Measurements from ENCODE around the gene KRT12. TPM values are rescaled to one million over a fixed set of nuclear protein-coding genes. Genes with fewer than 3 reads are reported as not detected.

KRT12 gene
- total and polyA plus RNA-seq, 2 experiments from 2014 or later = not detected

DNA sequence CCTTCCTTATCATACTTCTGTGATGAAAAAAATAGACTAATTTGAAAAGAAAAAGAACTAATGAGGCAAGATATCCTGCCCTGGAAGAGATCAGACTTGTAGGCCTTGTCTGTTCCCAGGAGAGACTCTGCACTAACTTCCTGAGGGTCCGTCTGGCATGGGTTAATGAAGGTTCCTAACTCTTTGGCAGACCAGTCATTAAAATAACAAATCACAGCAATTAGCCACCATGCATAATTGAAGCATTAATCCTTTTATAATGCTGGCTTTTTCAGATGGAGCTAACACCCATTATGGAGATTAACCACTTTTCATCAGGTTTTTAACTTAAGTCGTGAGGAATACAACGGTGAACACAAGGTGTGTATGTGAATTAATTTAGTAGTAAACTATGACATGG is 34.2 kb downstream of the KRT12 start:
- DNase-seq (ENCODE audit: low spot score) = no peak
- WGBS (ENCODE audit: low lambda C conversion rate, missing lambda C conversion rate) = 68% methylated on average over 3 of the region's 3 CpGs
- Histone ChIP-seq H3K4me2 (no peak overlapping the region), H3K36me3 (replicated peaks; ENCODE audit: insufficient read depth, low read depth) (no peaks in the 10 kb centered on the region), H3K4me1 (ENCODE audit: insufficient read depth) (no peaks in the 10 kb centered on the region), H2AFZ (no peak overlapping the region), H4K20me1 (ENCODE audit: insufficient read depth, poor library complexity, severe bottlenecking) (no peaks in the 10 kb centered on the region), H3K79me2 (peaks cover 2% of the 10 kb centered on the region), H3K4me3 (no peak overlapping the region), H3K27me3 (no peaks in the 10 kb centered on the region), H3K27ac (no peak overlapping the region), H3K9me2 (replicated peaks; ENCODE audit: insufficient read depth) (no peaks in the 10 kb centered on the region), H3K9me3 (ENCODE audit: low read depth) (no peaks in the 10 kb centered on the region)
- no peak for TF ChIP-seq EZH2 (IDR thresholded peaks at IDR 0.05; ENCODE audit: borderline replicate concordance)
- TF ChIP-seq, protein P1, sequence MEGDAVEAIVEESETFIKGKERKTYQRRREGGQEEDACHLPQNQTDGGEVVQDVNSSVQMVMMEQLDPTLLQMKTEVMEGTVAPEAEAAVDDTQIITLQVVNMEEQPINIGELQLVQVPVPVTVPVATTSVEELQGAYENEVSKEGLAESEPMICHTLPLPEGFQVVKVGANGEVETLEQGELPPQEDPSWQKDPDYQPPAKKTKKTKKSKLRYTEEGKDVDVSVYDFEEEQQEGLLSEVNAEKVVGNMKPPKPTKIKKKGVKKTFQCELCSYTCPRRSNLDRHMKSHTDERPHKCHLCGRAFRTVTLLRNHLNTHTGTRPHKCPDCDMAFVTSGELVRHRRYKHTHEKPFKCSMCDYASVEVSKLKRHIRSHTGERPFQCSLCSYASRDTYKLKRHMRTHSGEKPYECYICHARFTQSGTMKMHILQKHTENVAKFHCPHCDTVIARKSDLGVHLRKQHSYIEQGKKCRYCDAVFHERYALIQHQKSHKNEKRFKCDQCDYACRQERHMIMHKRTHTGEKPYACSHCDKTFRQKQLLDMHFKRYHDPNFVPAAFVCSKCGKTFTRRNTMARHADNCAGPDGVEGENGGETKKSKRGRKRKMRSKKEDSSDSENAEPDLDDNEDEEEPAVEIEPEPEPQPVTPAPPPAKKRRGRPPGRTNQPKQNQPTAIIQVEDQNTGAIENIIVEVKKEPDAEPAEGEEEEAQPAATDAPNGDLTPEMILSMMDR (IDR thresholded peaks at IDR 0.05; ENCODE audit: poor library complexity) = no peak
- no peak for TF ChIP-seq EZH2phosphoT487 (IDR thresholded peaks at IDR 0.05; ENCODE audit: low read depth, severe bottlenecking, unreplicated experiment)

DNA sequence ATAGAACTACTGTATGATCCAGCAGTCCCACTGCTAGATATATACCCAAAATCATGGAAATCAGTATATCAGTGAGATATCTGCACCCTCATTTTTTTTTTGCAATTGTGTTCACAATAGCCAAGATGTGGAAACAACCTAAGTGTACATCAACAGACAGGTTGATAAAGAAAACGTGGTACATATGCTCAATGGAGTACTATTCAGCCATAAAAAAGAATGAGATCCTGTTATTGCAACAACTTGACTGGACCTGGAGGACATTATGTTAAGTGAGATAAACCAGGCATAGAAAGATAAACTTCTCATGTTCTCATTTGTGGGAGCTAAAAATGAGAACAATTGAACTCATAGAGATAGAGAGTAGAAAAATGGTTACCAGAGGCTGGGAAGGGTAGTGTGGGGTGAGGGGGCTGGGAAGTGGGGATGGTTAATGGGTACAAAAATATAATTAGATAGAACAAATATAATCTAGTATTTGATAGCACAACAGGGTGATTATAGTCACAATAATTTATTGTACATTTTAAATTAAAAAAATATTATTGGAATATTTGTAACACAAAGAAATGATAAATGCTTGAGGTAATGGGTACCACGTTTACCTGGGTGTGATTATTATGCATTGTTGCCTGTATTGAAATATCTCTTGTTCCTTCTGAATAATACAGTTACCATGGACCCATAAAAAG is 36.8 kb downstream of the KRT12 start:
- Histone ChIP-seq H3K4me3 (no peak overlapping the region), H3K36me3 (replicated peaks; ENCODE audit: insufficient read depth, low read depth) (no peaks in the 10 kb centered on the region), H3K4me1 (ENCODE audit: insufficient read depth) (no peaks in the 10 kb centered on the region), H3K4me2 (no peak overlapping the region), H2AFZ (no peak overlapping the region), H3K79me2 (peaks cover 12% of the 10 kb centered on the region), H3K9me2 (replicated peaks; ENCODE audit: insufficient read depth) (no peaks in the 10 kb centered on the region), H3K27ac (no peak overlapping the region), H4K20me1 (ENCODE audit: insufficient read depth, poor library complexity, severe bottlenecking) (no peaks in the 10 kb centered on the region), H3K9me3 (ENCODE audit: low read depth) (no peaks in the 10 kb centered on the region), H3K27me3 (no peaks in the 10 kb centered on the region)
- DNase-seq (ENCODE audit: low spot score) = no peak
- TF ChIP-seq, protein P1 (IDR thresholded peaks at IDR 0.05; ENCODE audit: poor library complexity) = no peak
- TF ChIP-seq EZH2 (IDR thresholded peaks at IDR 0.05; ENCODE audit: borderline replicate concordance) (no peak), EZH2phosphoT487 (IDR thresholded peaks at IDR 0.05; ENCODE audit: low read depth, severe bottlenecking, unreplicated experiment) (no peak)
- 83% methylated on average over 2 of the region's 2 CpGs for WGBS (ENCODE audit: low lambda C conversion rate, missing lambda C conversion rate)

DNA sequence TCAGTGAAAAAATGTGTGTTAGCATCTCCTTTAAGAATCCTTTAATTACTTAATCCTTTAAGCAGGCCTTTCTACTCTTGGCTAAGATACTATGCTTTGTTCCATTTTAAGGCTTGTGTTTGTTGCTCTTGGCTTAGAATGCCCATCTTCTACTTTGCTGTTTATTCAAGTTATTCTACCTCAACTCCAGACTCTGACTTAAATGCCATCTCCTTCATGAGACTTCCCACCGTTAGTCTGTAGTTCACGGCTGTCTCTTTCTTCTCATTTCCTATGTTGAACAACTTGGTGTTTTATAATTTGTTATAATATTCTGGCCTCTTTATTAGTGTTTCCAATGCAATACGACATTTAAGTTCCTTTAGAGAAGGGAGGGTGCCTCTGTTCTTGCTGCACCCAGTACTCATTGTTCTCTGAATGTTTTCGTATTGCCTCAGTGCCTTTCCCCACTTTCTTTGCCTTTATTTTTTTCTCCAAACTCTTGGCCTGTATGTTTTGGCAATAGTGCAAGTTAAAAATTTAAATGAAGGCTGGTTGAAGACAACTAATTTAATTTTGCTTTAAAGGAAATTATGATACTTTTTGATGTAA is 38.5 kb downstream of the KRT12 start:
- TF ChIP-seq, protein P1 (IDR thresholded peaks at IDR 0.05; ENCODE audit: poor library complexity) = no peak
- TF ChIP-seq EZH2phosphoT487 (IDR thresholded peaks at IDR 0.05; ENCODE audit: low read depth, severe bottlenecking, unreplicated experiment) = no peak
- TF ChIP-seq EZH2 (IDR thresholded peaks at IDR 0.05; ENCODE audit: borderline replicate concordance) = no peak
- no peaks in the 10 kb centered on the region for H3K4me1 ChIP-seq (ENCODE audit: insufficient read depth)
- no peaks in the 10 kb centered on the region for H3K9me3 ChIP-seq (ENCODE audit: low read depth)
- H4K20me1 ChIP-seq (ENCODE audit: insufficient read depth, poor library complexity, severe bottlenecking) = no peaks in the 10 kb centered on the region
- no peak overlapping the region for H3K4me2 ChIP-seq
- H3K9me2 ChIP-seq (replicated peaks; ENCODE audit: insufficient read depth) = no peaks in the 10 kb centered on the region
- H3K79me2 ChIP-seq = peaks cover 13% of the 10 kb centered on the region
- H2AFZ ChIP-seq = no peak overlapping the region
- no peaks in the 10 kb centered on the region for H3K27me3 ChIP-seq
- H3K27ac ChIP-seq = no peak overlapping the region
- H3K36me3 ChIP-seq (replicated peaks; ENCODE audit: insufficient read depth, low read depth) = no peaks in the 10 kb centered on the region
- 93% methylated on average over 4 of the region's 4 CpGs for WGBS (ENCODE audit: low lambda C conversion rate, missing lambda C conversion rate)
- no peak for DNase-seq (ENCODE audit: low spot score)
- no peak overlapping the region for H3K4me3 ChIP-seq
